GM21526 (cell line): ENCODE results near the gene FAM229B.
"Not testable (repeated sequence)": the region's sequence is repeated elsewhere in the genome, so short reads cannot be mapped to it uniquely, and the experiment has no call there.

ENCODE experiments used
- ATAC-seq: cut with Tn5 transposase; IDR thresholded peaks from one replicate; pipeline ENCODE4 v1.9.1; 2021; ENCODE audit warnings: moderate library complexity; ENCODE audit not compliant: unreplicated experiment, low FRiP score

Gene FAM229B

DNA sequence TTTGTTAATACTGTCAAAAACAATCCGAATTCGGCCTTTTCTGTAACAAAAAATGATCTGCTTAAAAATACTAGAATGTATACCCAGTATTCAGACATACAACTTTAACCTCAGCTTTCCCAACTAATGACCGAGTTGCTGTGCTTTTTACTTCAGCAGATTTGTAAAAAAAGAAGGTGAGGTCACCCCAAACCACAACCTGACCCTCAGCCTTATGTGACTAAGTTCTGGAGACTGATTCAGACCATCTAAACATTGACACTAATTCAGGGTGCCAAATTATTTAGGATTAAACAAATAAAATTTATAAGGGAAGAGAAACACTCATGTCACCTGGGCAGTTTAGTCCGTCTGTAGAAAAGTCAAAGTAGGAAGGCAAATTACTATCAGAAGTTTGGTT, 25.8 kb upstream of the FAM229B start:
- ATAC-seq: no peak

DNA sequence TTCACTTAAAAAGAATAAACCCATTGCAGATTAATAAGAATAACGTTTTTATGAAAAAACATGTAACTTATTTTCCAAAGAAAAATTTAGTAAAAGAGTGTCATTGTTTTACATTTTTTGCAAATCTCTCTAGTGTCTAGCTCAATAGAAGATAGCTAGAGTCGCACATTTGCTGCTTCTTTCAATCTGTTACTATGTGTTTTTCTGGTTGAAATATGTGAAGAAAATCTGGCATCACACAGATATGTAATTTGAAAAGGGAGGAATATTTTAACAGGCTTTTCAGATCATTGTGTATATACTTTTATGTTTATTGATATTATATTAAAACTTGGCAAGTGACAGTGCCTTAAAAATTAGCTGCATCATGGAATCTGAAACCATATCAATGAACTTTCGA, 24.4 kb upstream of the FAM229B start:
- no peak for ATAC-seq

DNA sequence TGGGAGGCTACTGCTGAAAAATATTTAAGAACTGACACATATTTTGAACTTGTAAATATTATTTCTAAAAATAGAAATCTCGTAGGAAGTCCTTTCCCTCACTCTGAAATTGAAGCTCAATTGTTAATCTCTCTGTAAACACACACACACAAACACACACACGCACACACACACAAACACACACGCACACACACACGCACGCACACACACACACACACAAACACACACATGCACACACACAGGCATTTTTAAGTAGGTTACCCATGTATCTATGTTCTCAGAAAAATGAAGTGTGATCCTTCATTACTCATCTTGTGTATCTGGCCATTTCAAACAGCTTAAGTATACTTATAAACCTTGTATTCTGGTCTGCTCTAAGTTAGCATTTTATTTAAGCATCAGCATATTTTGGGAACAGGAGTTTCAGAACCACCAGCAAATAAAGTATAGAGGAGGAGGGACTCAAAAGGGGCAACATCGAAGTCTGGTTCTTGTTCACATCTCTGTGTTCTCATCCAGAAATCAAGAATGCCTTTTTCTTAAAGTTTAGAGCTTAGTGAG, 21.9 kb upstream of the FAM229B start:
- ATAC-seq: no peak

DNA sequence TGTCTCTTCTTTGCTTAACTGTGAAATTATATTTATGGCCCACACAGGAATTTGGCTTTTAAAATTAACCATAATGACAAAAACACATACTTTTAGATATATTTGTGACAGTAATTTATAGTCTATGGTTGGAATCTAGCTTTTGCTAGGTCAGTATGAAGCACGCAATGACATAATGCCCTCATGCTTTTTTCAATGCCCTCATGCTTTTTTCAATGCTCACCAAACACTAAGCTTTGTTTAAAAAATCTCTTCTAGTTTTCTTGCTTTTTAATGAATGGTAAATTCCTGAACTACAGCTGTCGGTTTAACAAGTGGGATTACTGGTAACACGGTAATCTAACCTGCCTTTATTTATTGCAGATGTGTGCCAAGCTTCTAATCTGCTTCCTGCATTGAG, 20.8 kb upstream of the FAM229B start:
- no peak for ATAC-seq

DNA sequence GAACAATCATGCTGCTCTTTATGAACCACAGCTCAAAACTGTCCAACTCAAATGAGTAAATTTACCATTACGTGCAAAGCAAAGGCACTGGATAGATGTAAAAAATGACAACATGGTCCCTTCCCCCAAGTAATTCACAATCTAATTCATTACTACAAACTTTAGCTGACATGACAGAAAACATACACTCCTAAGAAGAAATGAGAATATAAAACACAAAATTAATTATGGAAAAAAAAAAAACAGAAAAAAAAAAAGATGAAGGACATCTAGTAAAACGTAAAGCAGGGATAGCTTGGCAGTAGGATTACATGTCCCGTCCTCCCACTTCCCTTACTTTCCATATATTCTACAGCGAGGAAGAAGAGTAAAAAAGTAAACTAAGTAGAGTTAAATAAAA, 5.8 kb upstream of the FAM229B start:
- no peak for ATAC-seq

GRCh38 chr6:112085286-112086065, 1.9 kb upstream of the FAM229B start:
- no peak for ATAC-seq

- ATAC-seq: peak; percentile 33
Observed at GRCh38 chr6:112086744-112087135, 651 bp upstream of the FAM229B start.

DNA sequence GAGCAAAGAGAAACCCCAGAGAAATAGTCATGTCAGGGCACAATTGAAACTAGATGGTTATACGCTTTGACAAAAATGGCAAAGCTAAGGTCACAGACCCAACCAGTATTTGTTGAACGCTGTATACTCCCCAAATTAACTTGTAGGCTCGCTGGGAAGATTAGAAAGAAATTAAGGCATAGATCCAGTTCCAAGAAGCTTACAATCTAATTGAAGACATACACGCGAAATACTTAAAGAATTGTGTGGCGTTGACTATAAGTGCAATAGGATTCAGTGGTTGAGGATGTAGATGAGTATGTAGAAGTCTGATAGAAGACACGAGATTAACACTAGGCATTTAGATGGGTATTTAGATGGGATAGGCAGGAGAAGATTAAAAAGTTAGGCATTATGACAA, 525 bp downstream of the FAM229B start:
- no peak for ATAC-seq

DNA sequence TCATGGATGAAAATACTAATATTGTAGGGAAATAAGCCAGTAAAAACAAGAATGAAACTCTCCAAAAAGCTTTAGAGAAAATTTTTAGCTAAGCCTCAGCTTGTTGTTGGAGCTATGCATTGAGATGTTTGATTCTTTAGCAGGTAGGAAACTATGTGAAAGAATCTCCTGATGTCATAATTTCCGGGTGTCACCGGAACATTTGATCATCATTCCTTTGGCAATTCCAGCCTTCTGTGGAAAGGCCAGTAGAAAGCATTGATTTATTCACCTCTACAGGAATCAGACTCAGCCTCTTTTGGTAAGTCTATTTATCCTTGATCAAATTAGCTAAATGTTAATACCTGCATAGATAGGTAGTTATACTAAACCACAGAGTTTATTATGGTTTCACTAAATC, 9.5 kb downstream of the FAM229B start:
- ATAC-seq: no peak

- ATAC-seq: no peak
Observed at GRCh38 chr6:112100561-112100960, 13.2 kb downstream of the FAM229B start.

DNA sequence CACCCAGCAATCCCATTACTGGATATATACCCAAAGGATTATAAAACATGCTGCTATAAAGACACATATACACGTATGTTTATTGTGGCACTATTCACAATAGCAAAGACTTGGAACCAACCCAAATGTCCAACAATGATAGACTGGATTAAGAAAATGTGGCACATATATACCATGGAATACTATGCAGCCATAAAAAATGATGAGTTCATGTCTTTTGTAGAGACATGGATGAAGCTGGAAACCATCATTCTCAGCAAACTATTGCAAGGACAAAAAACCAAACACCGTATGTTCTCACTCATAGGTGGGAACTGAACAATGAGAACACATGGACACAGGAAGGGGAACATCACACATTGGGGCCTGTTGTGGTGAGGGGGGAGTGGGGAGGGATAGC, 18.6 kb downstream of the FAM229B start:
- not testable (repeated sequence) for ATAC-seq

DNA sequence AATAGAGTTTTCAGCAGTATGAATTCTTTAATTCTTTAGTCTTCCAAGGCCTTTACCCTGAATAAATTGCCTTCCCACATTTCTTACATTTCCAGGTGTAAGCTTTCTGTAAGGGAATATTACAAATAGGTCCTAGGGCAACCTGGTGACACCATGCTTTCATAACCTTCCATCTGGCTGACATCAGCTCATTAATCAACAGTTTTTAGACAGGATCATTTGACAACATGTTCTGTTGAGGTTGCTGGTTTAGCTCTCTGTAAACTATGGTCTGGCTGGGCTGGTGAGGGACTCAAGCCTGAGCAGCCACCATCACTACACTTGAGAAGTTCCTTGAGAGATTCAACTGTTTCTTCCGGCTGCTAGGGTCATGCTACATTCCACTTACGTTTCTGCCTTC, 19.2 kb downstream of the FAM229B start:
- ATAC-seq: no peak

- no peak for ATAC-seq
Observed at GRCh38 chr6:112109262-112109661, 21.9 kb downstream of the FAM229B start.

GRCh38 chr6:112113431-112113830, 26.0 kb downstream of the FAM229B start:
- no peak for ATAC-seq

DNA sequence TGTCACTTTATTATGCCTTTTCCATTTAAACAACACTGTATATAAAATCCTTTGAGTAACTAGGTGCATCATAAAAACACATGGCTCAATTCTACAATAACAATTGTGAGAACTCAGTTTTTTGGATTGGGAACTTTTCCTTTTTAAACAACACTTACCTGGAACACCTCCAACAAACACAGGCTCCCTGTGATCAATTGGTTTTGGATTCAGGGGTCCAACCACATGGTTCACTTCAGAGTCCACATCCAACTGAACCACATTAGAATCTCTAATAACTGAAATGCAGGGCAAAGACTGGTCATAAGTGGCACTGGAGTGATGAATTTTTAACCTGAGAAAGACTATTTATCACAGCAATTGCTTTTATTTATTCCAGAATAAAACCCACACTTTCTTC, 26.5 kb downstream of the FAM229B start:
- no peak for ATAC-seq

DNA sequence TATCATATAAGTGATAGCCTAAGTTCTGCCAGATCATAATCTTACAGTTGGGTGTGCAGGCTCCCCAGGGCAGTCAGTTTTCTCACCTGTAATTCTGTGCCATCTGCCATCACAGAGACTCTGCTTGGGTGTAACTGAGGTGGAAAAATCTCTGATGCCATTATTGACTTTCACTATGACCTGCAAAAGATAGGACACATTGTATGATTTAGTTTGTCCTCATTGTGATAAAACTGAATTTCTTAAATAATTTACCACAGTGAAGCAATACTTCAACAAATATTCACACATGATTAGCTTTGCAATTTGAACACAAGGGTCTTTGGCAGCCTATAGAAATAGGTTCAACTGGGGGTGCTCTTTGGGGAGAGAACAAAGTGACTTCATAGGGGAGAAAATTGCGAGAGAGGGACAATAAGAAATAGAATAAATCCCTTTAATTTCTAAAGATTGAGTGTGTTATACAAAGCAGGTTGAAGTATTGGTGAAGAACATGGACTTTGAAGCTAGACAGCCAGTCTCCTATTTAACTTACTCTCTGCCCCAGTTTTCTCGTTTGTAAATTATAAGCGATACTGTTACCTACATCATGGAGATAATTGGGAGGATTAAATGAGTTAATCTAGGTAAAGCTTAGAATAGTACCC, 27.3 kb downstream of the FAM229B start:
- no peak for ATAC-seq

DNA sequence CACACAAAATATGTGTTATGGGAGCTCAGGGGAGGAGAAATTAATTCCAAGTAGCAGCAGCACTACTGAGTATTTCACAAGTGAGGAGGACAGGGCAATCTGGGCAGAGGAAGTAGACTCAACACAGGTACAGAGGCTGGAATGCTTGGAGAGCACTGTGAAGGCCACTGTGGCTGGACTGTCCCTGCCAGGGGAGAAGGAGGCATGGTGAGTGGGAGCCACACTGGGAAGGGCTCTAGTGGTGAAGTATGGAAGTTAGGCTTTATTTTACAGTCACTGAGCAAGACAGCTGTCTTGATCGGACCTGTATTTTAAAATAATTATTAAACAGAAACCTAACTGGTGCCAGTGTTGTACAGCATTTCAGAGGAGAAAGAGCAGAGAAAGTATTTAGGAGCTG, 28.8 kb downstream of the FAM229B start:
- no peak for ATAC-seq

GRCh38 chr6:112117554-112117953, 30.2 kb downstream of the FAM229B start:
- ATAC-seq: no peak

- no peak for ATAC-seq
Observed at GRCh38 chr6:112118034-112118433, 30.6 kb downstream of the FAM229B start.

- no peak for ATAC-seq
Observed at GRCh38 chr6:112122756-112123155, 35.4 kb downstream of the FAM229B start.

- no peak for ATAC-seq
Observed at GRCh38 chr6:112123982-112124381, 36.6 kb downstream of the FAM229B start.

DNA sequence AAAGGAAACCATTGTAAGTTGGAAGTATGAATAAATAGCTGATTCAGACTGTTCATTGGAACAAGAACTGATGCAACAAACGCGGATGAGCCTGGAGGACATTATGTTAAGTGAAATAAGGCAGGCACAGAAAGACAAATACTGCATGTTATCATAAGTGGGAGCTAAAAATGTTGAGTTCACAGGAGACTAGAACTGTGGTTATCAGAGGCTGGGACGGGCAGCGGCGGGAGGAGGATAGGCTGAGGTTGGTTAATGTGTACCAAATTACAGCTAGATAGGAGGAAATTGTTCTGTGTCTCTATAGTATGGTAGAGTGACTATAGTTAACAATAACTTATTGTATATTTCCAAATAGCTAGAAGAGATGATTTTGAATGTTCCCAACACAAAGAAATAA, 40.8 kb downstream of the FAM229B start:
- ATAC-seq: no peak
